KMS-11 (cell line): Measurements from ENCODE around the gene EPS8.

Source experiments
- H2AFZ ChIP-seq: fragments of 200-600 bp; sonication (generic); 2 replicates; pipeline ENCODE4 v1.6.1; 2016; ENCODE audit warnings: antibody characterized with exemption, mixed run types, low read depth
- H3K27ac ChIP-seq: fragments of 200-600 bp; sonication (generic); 2 replicates; pipeline ENCODE4 v1.6.1; 2016; ENCODE audit warnings: mild to moderate bottlenecking, mixed run types
- H3K27me3 ChIP-seq: fragments of 200-600 bp; sonication (generic); 2 replicates; pipeline ENCODE4 v1.6.1; 2017; ENCODE audit warnings: mild to moderate bottlenecking, low read depth, mixed run types, moderate library complexity; ENCODE audit not compliant: insufficient read depth
- H3K36me3 ChIP-seq: fragments of 200-600 bp; sonication (generic); 2 replicates; pipeline ENCODE4 v1.6.1; 2017; ENCODE audit warnings: mild to moderate bottlenecking, mixed run types; ENCODE audit not compliant: insufficient read depth
- H3K4me1 ChIP-seq: fragments of 200-600 bp; sonication (generic); 2 replicates; pipeline ENCODE4 v1.6.1; 2016; ENCODE audit warnings: mild to moderate bottlenecking, low read depth, mixed run types; ENCODE audit not compliant: poor library complexity, severe bottlenecking
- H3K4me2 ChIP-seq: fragments of 200-600 bp; sonication (generic); 2 replicates; pipeline ENCODE4 v1.7.0; 2016; ENCODE audit warnings: mild to moderate bottlenecking, mixed run types
- H3K4me3 ChIP-seq: fragments of 200-600 bp; sonication (generic); IDR thresholded peaks from 2 replicates; pipeline ENCODE4 v1.6.1; 2017; ENCODE audit warnings: low read depth, low read length, mixed read lengths; ENCODE audit not compliant: insufficient read depth
- H3K79me2 ChIP-seq: fragments of 200-600 bp; sonication (generic); 2 replicates; pipeline ENCODE4 v1.6.1; 2016; ENCODE audit warnings: low read depth, mixed run types; ENCODE audit not compliant: insufficient read depth
- H3K9ac ChIP-seq: fragments of 200-600 bp; sonication (generic); 2 replicates; pipeline ENCODE4 v1.6.1; 2016; ENCODE audit warnings: mild to moderate bottlenecking, mixed run types
- H4K20me1 ChIP-seq: fragments of 200-600 bp; sonication (generic); 2 replicates; pipeline ENCODE4 v1.6.1; 2016; ENCODE audit warnings: mild to moderate bottlenecking, mixed run types; ENCODE audit not compliant: insufficient read depth
- CTCF ChIP-seq: fragments of 200-600 bp; sonication (generic); conservative IDR thresholded peaks from 2 replicates; pipeline ENCODE4 v1.6.1; 2017; ENCODE audit warnings: low read depth, mild to moderate bottlenecking, antibody characterized with exemption, low read length, moderate library complexity, mixed read lengths

Gene EPS8

GRCh38 chr12:15693228-15693911, 95.8 kb downstream of the EPS8 start:
- TF ChIP-seq CTCF = no peak
- H3K27me3 ChIP-seq = no peaks in the 10 kb centered on the region
- no peak overlapping the region for H3K9ac ChIP-seq

GRCh38 chr12:15691388-15691787, 97.8 kb downstream of the EPS8 start:
- H3K79me2 ChIP-seq = no peaks in the 10 kb centered on the region
- H3K4me2 ChIP-seq = no peak overlapping the region
- H3K9ac ChIP-seq = no peak overlapping the region
- H3K4me3 ChIP-seq = no peak overlapping the region
- no peak overlapping the region for H3K27ac ChIP-seq
- H3K36me3 ChIP-seq = no peaks in the 10 kb centered on the region
- H3K4me1 ChIP-seq = no peaks in the 10 kb centered on the region
- TF ChIP-seq CTCF = no peak
- H4K20me1 ChIP-seq = no peaks in the 10 kb centered on the region
- H2AFZ ChIP-seq = no peak overlapping the region
- no peaks in the 10 kb centered on the region for H3K27me3 ChIP-seq

More at GRCh38 chr12:15693228-15693911, 95.8 kb downstream of the EPS8 start:
- Histone ChIP-seq H3K4me3 (no peak overlapping the region), H3K4me2 (no peak overlapping the region), H3K79me2 (no peaks in the 10 kb centered on the region), H4K20me1 (no peaks in the 10 kb centered on the region), H2AFZ (no peak overlapping the region), H3K36me3 (no peaks in the 10 kb centered on the region), H3K4me1 (no peaks in the 10 kb centered on the region), H3K27ac (no peak overlapping the region)

GRCh38 chr12:15690320-15690719, 98.9 kb downstream of the EPS8 start:
- H3K27me3 ChIP-seq = no peaks in the 10 kb centered on the region
- H3K36me3 ChIP-seq = no peaks in the 10 kb centered on the region
- H3K4me2 ChIP-seq = no peak overlapping the region
- no peak overlapping the region for H3K27ac ChIP-seq
- no peak overlapping the region for H3K9ac ChIP-seq
- no peaks in the 10 kb centered on the region for H3K4me1 ChIP-seq
- no peak for TF ChIP-seq CTCF
- H3K4me3 ChIP-seq = no peak overlapping the region
- H4K20me1 ChIP-seq = no peaks in the 10 kb centered on the region
- H3K79me2 ChIP-seq = no peaks in the 10 kb centered on the region
- H2AFZ ChIP-seq = no peak overlapping the region

GRCh38 chr12:15689751-15690191, 99.4 kb downstream of the EPS8 start:
- H3K9ac ChIP-seq = no peak overlapping the region
- no peaks in the 10 kb centered on the region for H3K79me2 ChIP-seq
- no peak overlapping the region for H3K27ac ChIP-seq
- TF ChIP-seq CTCF = no peak
- H3K4me3 ChIP-seq = no peak overlapping the region
- no peaks in the 10 kb centered on the region for H3K36me3 ChIP-seq
- H3K27me3 ChIP-seq = no peaks in the 10 kb centered on the region
- H3K4me2 ChIP-seq = no peak overlapping the region
- H4K20me1 ChIP-seq = no peaks in the 10 kb centered on the region
- no peak overlapping the region for H2AFZ ChIP-seq
- H3K4me1 ChIP-seq = no peaks in the 10 kb centered on the region
